Common myeloid progenitor, CD34-positive (primary cell): ENCODE data around the gene RBBP8NL.
A peak's percentile ranks its signal among the peaks of the same experiment; 100 is the strongest.

Source experiments
- CTCF ChIA-PET: fragments of 350-600 bp; sonication (Branson Sonifier 250); formaldehyde crosslinking; loops from one replicate; lab custom pipeline; 2021; ENCODE audit warnings: antibody characterized with exemption; lab: Charles Lee
- POLR2A ChIA-PET: fragments of 350-600 bp; sonication (Branson Sonifier 250); formaldehyde crosslinking; loops from one replicate; lab custom pipeline; 2021; ENCODE audit warnings: antibody characterized with exemption; lab: Charles Lee
- DNase-seq, 3 donors: peaks; one replicate each; pipeline versions ENCODE4 v3.0.0 to v3.0.0-alpha.2; 2013
- H3K27ac ChIP-seq, 2 experiments: 1 replicate in 1 of 2; 2 replicates in 1 of 2; pipeline ENCODE4 v1.7.0; 2013; ENCODE audit warnings: inconsistent platforms in 2 of 2, low read length in 2 of 2, mild to moderate bottlenecking in 2 of 2, low read depth in 1 of 2, moderate library complexity in 1 of 2; ENCODE audit not compliant: severe bottlenecking in 2 of 2, insufficient read depth in 1 of 2, poor library complexity in 1 of 2
- H3K27me3 ChIP-seq, 5 experiments: replicated peaks in 2 of 5; 1 replicate in 3 of 5; 2 replicates in 2 of 5; pipeline versions ENCODE4 v1.6.1 to v1.7.0; 2013; ENCODE audit warnings: low read length in 4 of 5, mild to moderate bottlenecking in 2 of 5, moderate library complexity in 2 of 5, inconsistent platforms in 1 of 5; ENCODE audit not compliant: insufficient read depth in 5 of 5, control insufficient read depth in 4 of 5
- H3K36me3 ChIP-seq, 4 experiments: 1 replicate in 2 of 4; 2 replicates in 2 of 4; pipeline versions ENCODE4 v1.6.1 to v1.7.0; 2013; ENCODE audit warnings: low read length in 3 of 4, control low read depth in 1 of 4, mild to moderate bottlenecking in 1 of 4; ENCODE audit not compliant: control insufficient read depth in 4 of 4, insufficient read depth in 4 of 4
- H3K4me1 ChIP-seq, 4 experiments: 1 replicate in 3 of 4; 2 replicates in 1 of 4; pipeline versions ENCODE4 v1.6.1 to v1.7.1; 2013; ENCODE audit warnings: low read length in 3 of 4, mild to moderate bottlenecking in 3 of 4, control low read depth in 1 of 4, inconsistent platforms in 1 of 4, moderate library complexity in 1 of 4; ENCODE audit not compliant: control insufficient read depth in 4 of 4, insufficient read depth in 4 of 4; ENCODE audit errors: control extremely low read depth in 1 of 4
- H3K4me3 ChIP-seq, 7 experiments: 1 replicate in 4 of 7; 2 replicates in 3 of 7; pipeline versions ENCODE4 v1.5.1 to v1.7.0; 2013; ENCODE audit warnings: mild to moderate bottlenecking in 7 of 7, low read length in 6 of 7, moderate library complexity in 6 of 7, inconsistent platforms in 2 of 7, low read depth in 2 of 7, control low read depth in 1 of 7; ENCODE audit not compliant: insufficient read depth in 4 of 7, control insufficient read depth in 1 of 7; ENCODE audit errors: extremely low read depth in 1 of 7
- H3K9me3 ChIP-seq, 5 experiments: 1 replicate in 4 of 5; 2 replicates in 1 of 5; pipeline versions ENCODE4 v1.6.1 to v1.7.1; 2013; ENCODE audit warnings: low read length in 4 of 5, mild to moderate bottlenecking in 2 of 5, inconsistent platforms in 1 of 5, low read depth in 1 of 5, moderate library complexity in 1 of 5; ENCODE audit not compliant: control insufficient read depth in 4 of 5, insufficient read depth in 2 of 5; ENCODE audit errors: control extremely low read depth in 1 of 5
- WGBS: methylation state at CpG from one replicate; pipeline ENCODE4 v1.1.5; 2013; ENCODE audit not compliant: insufficient coverage; 5-methylcytosine and 5-hydroxymethylcytosine counted together

Gene RBBP8NL

DNA sequence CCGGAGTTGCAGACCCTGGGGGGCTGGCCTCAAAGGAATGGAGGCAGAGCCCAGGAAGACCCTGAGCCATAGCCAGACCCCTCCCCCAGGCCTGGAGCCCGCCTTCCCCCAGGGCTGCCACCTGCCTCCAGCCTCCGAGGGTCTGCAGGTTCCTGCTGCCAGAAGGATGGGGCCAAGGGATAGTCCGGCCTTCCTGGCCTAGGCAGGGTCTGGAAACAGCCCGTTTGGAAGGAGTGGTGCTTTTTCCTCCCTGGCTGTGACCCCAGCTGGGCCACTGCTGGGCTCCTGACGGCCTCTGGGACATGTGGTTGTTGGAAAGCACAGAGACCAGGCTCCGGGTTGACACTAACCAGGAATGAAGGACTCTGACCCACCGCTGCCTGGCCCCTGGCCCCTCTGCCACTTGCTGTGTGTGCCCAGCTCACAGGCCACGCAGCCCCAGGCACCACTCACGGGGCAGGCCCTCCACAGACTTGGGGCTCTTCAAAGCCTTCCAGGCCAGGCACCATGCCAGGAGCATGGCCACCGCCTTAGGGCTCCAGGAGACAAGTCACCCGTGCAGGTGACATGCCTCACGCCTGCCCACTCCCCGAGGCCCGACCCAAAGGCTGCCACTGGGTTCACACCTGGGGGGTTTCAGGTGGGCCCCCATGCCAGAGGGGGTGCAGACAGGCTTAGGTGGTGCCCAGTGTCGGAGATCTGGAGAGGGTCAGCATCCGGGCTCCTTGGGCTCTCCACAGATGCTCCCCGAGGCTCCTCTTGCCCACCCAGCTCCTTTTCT lies 56.3 kb downstream of the RBBP8NL start:
- ChIA-PET POLR2A (no interaction called here), CTCF (interaction anchor here (1.1 to 1.3 kb wide), 2 partner anchors 12 to 14 kb away, joined by 3 to 6 read pairs; no protein-coding TSS in a partner anchor)
- no peak overlapping the region for H3K4me3 ChIP-seq
- H3K27me3 ChIP-seq = peaks cover 0 to 77% (median 15%) of the 10 kb centered on the region in 5 experiments
- no peaks in the 10 kb centered on the region for H3K9me3 ChIP-seq
- no peak for DNase-seq
- H3K4me1 ChIP-seq = peaks cover 0 to 26% (median 23%) of the 10 kb centered on the region in 4 experiments
- WGBS = 74% methylated on average over 15 of the region's 18 CpGs
- no peaks in the 10 kb centered on the region for H3K36me3 ChIP-seq
- no peak overlapping the region for H3K27ac ChIP-seq

DNA sequence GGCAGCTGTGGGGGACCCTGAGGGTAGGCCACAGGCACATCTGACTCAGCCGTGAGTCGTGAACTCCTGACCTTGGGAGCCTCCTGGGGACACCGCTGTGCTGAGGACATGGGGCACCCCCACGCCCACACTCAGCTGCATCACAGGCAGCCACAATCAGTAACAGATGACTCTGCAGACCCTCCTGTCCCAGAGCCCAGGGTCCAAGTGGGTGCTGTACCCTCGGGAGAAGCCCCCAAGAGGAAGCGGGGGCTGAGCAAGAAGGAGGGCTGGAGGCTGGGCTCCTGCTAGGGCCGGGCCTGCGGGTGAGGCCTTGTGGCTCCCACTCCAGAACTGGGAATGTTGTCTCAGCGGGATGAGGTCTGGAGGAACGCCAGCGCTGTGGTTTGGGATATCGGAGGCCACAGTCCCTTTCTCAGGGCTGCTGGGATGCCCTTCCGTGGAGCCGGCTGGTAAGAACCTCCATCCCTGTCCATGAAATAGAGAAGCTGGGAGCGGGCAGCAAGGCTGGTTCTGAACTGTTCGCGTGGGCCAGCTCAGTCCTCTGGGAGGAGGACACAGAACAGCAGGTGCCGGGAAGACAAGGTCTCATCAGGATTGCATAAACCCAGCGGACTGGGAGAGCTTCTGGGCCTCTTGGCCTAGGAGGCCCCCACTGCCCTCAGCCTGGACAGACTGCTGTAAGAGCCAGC lies 57.1 kb downstream of the RBBP8NL start:
- WGBS = 86% methylated on average over 18 of the region's 19 CpGs
- no peak overlapping the region for H3K27ac ChIP-seq
- H3K27me3 ChIP-seq = peaks cover 0 to 85% (median 15%) of the 10 kb centered on the region in 5 experiments
- POLR2A ChIA-PET = no interaction called here
- no peak for DNase-seq
- CTCF ChIA-PET = interaction anchor here (1.1 to 1.8 kb wide), 3 partner anchors 10 to 14 kb away, joined by 3 to 6 read pairs (median 5); no protein-coding TSS in a partner anchor
- no peak overlapping the region for H3K4me3 ChIP-seq
- H3K4me1 ChIP-seq = peaks cover 0 to 27% (median 23%) of the 10 kb centered on the region in 4 experiments
- no peaks in the 10 kb centered on the region for H3K36me3 ChIP-seq
- no peaks in the 10 kb centered on the region for H3K9me3 ChIP-seq

DNA sequence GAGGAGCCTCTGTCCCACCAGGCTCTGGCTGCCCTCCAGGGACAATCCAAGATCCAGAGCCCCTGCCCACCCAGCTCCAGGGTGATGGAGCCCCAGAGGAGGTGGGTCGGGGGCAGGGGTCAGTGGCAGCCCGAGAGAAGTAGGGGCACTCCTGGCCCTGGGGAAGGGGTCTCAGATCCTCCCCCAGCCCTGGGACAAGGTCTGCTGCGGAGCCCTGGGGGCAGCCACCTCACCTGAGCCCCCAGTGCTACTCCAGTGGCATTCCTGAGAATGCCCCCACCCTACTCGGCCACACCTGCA lies 57.6 kb downstream of the RBBP8NL start:
- Histone ChIP-seq H3K4me1 (peaks cover 0 to 27% (median 22%) of the 10 kb centered on the region in 4 experiments), H3K9me3 (no peaks in the 10 kb centered on the region), H3K27ac (no peak overlapping the region), H3K4me3 (no peak overlapping the region), H3K36me3 (no peaks in the 10 kb centered on the region), H3K27me3 (peaks cover 0 to 87% (median 15%) of the 10 kb centered on the region in 5 experiments)
- WGBS = 78% methylated on average over 3 of the region's 4 CpGs
- ChIA-PET CTCF (interaction anchor here (1.1 to 1.8 kb wide), 3 partner anchors 11 to 13 kb away, joined by 3 to 6 read pairs (median 5); no protein-coding TSS in a partner anchor), POLR2A (no interaction called here)
- DNase-seq = no peak

DNA sequence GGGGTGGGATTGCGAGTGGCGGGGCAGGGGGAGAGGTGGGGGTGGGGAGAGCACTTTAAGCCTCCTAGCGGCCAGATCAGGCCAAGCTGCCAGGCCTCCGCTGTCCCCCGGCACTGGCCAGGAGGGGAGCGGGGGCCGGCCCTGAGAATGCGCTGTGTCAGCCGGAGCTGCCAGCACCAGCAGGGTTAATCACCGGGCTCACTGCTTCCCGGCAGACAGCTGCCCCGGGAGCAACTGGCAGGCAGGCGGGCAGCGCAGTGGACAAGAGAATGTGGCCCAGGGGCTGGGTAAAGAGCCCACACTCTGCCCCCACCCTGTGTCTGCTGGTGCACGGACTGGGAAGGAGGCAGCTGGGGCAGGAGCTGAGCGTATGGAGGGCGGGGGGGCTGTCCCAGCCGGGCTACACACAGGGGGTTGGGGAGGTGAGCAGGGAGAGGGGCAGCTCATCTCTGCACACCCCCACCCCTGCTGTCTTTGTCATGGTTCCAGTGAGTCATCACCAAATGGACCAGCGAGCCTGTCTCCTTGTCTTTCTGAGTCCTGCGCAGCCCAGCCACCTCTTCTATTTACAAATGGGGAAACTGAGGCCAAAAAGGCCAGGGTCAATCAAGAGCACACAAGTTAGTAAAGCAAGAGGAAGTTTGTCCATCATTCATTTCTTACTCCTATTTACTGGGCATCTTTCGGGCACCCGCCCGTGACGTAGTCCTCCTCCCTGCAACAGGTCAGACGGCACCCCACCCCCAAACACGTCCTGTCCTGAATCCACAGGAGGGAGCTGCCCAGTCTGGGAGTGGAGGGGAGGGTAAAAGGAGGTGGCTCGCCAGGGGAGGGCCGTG lies 58.1 kb downstream of the RBBP8NL start:
- ChIA-PET POLR2A (no interaction called here), CTCF (interaction anchor here (0.6 to 2.1 kb wide), 5 partner anchors 8 to 403 kb away, joined by 3 to 7 read pairs (median 3); no protein-coding TSS in a partner anchor)
- Histone ChIP-seq H3K4me3 (no peak overlapping the region), H3K27ac (no peak overlapping the region), H3K4me1 (peaks cover 0 to 27% (median 22%) of the 10 kb centered on the region in 4 experiments), H3K27me3 (peaks cover 0 to 84% (median 17%) of the 10 kb centered on the region in 5 experiments), H3K36me3 (no peaks in the 10 kb centered on the region), H3K9me3 (no peaks in the 10 kb centered on the region)
- 9% methylated on average over 16 of the region's 28 CpGs for WGBS
- no peak for DNase-seq

DNA sequence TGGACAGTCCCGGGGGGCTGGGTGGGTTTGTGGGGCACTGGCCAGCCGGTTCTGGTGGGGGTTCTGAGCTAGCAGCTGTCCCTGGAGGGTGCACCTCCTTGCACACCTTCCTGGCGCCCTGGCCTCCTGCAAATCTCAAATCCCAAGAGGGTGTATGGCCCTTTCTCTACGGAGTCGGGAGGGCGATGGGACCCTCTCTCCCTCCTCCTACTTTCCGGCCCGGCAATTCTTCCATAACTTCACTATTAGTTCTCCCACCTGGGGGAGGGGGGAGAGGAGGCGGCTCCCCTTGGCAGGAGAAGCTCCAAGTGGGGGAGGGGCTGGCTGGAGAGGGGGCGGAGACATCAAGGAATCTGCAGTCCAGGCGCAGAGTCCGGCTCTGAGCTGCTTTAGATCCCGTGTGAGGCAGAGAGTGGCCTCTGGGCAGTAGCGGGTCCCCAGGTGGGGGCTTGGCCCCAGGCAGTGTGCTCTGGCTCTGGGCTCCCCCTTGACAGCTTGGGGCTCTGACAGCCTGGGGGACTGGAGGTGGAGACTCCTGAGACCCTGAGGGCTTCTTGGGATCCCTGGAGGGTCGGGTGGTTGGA lies 58.9 kb downstream of the RBBP8NL start:
- no peaks in the 10 kb centered on the region for H3K9me3 ChIP-seq
- WGBS = 15% methylated on average over 6 of the region's 15 CpGs
- H3K4me1 ChIP-seq = peaks cover 0 to 27% (median 22%) of the 10 kb centered on the region in 4 experiments
- H3K36me3 ChIP-seq = no peaks in the 10 kb centered on the region
- H3K27me3 ChIP-seq = peaks cover 0 to 79% (median 17%) of the 10 kb centered on the region in 5 experiments
- H3K4me3 ChIP-seq = no peak overlapping the region
- no peak overlapping the region for H3K27ac ChIP-seq
- DNase-seq = no peak
- ChIA-PET POLR2A (interaction anchor here (1.3 kb wide), 1 partner anchor 62 kb away, joined by 4 read pairs; no protein-coding TSS in a partner anchor), CTCF (interaction anchor here (0.6 to 2.1 kb wide), 4 partner anchors 9 to 404 kb away, joined by 3 to 7 read pairs (median 4); no protein-coding TSS in a partner anchor)

DNA sequence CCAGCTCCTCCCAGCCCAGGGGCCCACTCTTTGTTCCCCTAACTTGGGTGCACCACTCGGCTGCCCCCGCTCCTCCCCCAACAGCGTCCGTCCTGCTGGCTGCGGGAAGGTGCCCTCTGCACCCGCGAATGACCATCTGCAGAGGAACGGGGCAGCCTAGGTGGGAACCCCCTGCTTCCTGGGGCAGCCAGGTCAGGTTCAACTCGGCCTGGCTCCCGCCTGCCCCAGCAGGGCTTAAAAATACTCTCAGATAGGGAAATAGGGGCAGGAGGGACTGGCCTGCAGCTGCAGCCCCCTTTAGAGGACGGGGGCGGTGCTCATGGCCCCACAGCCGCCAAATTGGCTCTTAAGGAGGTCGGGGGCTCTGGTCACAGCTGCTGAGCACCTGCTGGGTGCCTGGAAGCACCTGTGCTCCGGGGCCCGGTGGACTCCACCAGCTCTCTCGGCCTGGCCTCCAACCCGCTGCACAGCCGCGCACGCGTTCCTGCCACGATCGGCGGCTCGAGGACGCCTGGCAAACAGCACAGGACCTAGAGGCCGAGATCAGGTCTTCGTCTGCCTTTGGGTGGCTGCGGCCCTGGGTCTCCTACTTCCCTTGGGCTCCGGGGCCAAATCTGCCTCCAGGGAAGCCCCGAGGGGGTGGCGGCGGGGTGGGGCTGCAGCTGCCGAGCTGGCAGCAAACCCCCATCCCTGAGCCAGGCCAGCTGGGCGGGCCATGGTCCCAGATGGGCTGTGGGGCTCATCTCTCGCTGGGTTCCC lies 59.5 kb downstream of the RBBP8NL start:
- Histone ChIP-seq H3K27ac (no peak overlapping the region), H3K36me3 (no peaks in the 10 kb centered on the region), H3K9me3 (no peaks in the 10 kb centered on the region), H3K27me3 (peaks cover 0 to 79% (median 17%) of the 10 kb centered on the region in 5 experiments), H3K4me1 (peaks cover 0 to 27% (median 22%) of the 10 kb centered on the region in 4 experiments), H3K4me3 (peak overlapping the region in 5 of 7 experiments; percentile 16 to 66 (median 61))
- ChIA-PET CTCF (interaction anchor here (1.4 to 2.1 kb wide), 2 partner anchors 9 to 15 kb away, joined by 3 to 7 read pairs; no protein-coding TSS in a partner anchor), POLR2A (interaction anchor here (1.3 kb wide), 1 partner anchor 62 kb away, joined by 4 read pairs; no protein-coding TSS in a partner anchor)
- DNase-seq = peak in 2 of 3 donors; percentile 23 to 41
- WGBS = 4% methylated on average over 36 of the region's 37 CpGs
